ENCODE data around the gene AASDH.
"Not testable (repeated sequence)": the region's sequence is repeated elsewhere in the genome, so short reads cannot be mapped to it uniquely, and the experiment has no call there.

The AASDH gene

GRCh38 chr4:56400560-56400959 is 13.3 kb upstream of the AASDH start:
- no peak for DNase-seq (ENCODE audit: low read depth in 2 of 2)

DNA sequence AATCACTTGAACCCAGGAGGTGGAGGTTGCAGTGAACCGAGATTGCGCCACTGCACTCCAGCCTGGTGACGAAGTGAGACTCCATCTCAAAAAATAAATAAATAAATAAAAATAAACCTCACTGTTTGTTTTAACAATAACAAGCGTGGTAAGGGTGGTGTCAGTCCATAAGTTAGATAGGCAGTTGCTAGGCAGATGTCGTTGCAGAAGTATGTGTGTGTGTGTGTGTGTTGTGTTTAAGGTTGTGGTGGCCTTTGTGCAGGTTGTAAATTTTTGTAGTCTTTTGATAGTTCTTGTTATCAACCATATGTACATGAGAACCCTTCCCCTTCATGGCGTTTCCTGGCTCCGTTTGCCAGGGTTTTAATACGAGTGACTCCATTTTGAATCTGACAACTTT is 4.0 kb upstream of the AASDH start:
- DNase-seq (ENCODE audit: low read depth in 2 of 2) = no peak

DNA sequence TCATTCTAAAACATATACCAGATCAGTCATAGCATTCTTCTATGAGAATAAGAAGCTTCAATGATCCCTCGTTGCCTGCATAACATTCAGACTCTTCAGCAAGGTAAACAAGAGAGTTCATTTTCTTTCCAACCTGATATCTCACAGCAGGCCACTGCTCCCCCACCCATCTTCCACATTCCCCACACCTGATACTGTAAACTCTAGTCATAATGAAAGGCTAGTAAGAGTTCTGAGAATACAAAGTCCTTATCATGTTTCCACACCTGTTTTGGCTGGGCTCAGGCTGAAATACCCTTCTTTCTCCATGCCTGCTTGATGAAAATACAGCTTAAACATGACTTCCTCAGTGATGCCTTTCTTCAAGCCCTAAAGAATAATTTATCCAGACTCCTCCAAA is 2.3 kb upstream of the AASDH start:
- DNase-seq (ENCODE audit: low read depth in 2 of 2) = no peak

- no peak for DNase-seq (ENCODE audit: low read depth in 2 of 2)
Observed at GRCh38 chr4:56388306-56388705, 1.0 kb upstream of the AASDH start.

- DNase-seq (ENCODE audit: low read depth in 2 of 2) = no peak
Observed at GRCh38 chr4:56386091-56386490, 1.2 kb downstream of the AASDH start.

DNA sequence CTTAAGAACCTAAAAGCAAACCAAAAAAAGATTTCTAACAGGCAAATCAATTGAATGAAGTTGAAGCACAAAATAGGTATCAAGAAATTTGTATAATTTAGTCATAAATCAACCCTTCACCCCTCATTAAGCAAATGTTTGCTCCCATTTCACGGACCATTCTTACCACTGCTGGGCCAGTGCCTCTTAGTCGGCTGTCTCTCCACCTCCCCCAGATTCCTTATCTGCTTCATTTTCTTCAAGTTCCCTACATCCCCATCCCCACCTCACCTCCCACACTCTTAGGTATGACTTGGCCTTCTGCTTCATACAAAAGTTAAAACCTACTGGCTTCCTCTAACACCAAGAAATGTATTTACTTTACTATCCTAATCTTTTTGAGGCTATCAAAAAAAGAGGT is 11.8 kb downstream of the AASDH start:
- DNase-seq (ENCODE audit: low read depth in 2 of 2) = no peak

DNA sequence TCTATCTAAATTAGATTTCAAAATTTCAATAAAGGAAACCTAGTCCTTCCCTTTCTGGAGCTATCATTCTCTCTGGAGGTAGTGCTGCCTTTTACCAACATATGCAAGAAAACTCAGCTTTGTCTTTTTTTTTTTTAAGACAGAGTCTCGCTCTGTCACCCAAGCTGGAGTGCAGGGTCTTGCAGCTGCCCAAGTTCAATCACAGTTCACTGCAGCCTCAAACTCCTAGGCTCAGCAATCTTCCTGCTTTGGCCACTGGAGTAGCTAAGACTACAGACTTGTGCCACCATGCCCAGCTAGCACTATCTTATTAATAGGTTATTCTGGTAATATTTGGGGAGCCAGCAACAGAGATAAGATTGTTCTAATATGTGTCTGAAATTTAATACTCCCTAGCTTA is 12.3 kb downstream of the AASDH start:
- no peak for DNase-seq (ENCODE audit: low read depth in 2 of 2)

DNA sequence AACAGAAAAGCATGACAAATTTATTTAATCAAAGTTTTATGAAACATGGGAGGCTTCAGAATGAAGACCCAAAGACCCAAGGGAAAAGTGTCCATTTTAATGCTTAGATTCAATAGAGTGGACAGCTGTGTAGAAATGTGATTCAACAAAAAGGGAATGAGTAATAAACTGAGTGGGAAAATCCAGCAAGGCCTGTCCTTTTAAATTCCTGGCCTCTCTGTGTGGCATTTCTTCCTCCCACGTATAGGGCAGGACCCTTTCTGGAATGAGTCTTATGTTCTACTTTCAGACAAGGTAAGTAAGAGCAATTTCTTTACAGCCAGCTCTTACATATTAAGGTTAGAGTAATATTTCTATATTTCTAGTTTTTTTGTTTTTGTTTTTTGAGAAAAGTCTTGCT is 14.5 kb downstream of the AASDH start:
- DNase-seq (ENCODE audit: low read depth in 2 of 2) = no peak

GRCh38 chr4:56371426-56372220 is 15.7 kb downstream of the AASDH start:
- no peak for DNase-seq (ENCODE audit: low read depth in 2 of 2)

DNA sequence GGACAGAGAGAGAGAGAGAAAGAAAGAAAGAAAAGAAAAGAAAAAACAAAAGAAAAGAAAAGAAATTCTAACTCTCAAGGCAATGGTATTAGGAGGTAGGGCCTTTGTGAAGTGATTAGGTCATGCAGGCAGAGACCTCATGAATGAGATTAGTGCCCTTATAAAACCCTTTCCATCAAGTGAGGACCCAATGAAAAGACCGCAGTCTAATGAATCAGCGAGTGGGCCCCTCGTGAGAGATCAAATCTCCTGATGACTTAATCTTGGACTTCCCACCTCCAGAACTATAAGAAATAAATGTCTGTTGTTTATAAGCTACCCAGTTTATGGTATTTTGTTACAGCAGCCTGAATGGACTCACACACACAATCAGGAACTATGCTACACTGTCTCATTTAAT is 16.9 kb downstream of the AASDH start:
- no peak for DNase-seq (ENCODE audit: low read depth in 2 of 2)

GRCh38 chr4:56362981-56363380 is 24.3 kb downstream of the AASDH start:
- DNase-seq (ENCODE audit: low read depth in 2 of 2) = not testable (repeated sequence)

DNA sequence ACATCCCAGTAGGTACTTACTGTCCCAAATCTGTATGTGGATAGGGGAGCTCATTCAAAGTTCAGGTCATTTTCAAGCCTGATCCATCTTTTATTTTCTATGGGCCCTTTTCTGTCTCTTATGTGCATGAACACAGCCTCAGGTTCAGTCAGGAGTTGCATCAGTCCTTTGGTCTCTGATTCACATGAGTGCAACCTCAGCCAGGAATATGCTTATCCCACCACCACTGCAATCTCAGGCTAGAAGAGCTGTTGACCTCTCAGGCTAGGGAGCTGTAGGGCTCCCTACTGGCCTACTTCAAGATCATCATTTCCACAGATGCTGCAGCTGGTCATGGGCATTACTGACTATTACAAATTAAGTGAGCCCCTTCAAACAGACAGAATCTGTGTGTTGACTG is 27.2 kb downstream of the AASDH start:
- no peak for DNase-seq (ENCODE audit: low read depth in 2 of 2)

DNA sequence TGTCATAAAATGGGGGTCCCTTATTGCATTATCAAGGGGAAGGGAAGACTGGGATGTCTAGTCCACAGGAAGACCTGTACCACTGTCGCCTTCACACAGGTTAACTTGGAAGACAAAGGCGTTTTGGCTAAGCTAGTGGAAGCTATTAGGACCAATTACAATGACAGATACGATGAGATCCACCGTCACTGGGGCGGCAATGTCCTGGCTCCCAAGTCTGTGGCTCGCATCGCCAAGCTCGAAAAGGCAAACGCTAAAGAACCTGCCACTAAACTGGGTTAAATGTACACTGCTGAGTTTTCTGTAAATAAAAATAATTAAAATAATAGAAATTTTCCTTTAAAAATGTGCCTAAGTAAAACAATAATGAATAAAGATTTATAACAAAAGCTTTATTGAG is 30.6 kb downstream of the AASDH start:
- DNase-seq (ENCODE audit: low read depth in 2 of 2) = no peak

- DNase-seq (ENCODE audit: low read depth in 2 of 2) = no peak
Observed at GRCh38 chr4:56348576-56348975, 38.7 kb downstream of the AASDH start.

DNA sequence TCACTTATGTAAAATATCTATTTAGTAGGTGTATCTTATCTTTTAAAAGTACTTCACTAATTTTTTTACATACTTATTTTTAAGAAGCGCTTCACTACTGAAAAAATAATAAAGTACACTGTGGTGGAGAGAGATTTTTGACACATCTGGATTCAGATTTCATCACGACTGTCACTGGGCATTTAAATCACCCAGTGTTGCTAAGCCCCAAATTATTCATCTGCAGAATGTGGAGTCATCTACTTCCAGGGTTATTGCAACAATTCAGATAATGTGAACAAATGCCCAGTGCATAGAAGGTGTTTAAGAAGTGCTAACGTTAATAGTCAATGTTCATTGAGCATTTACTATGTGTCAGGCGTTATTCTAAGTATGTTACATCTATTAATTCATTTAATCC is 41.8 kb downstream of the AASDH start:
- no peak for DNase-seq (ENCODE audit: low read depth in 2 of 2)

DNA sequence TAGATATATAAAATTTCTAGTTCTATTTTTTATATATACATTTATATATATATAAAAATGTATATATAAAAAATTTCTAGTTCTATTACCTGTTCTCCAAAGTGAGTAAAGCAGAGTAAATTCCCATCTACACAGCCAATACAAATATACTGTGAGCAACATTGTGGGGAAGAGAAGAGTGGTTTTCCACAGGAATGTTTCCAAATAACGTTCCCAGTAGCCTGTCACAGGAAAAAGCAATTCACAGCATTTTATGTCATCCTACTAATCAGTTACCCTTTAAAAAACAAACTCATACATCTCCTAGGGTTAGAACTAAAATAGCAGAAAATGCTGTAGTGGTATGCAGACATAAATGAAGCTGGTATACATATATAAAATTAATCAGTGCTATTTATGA is 44.5 kb downstream of the AASDH start:
- no peak for DNase-seq (ENCODE audit: low read depth in 2 of 2)

- DNase-seq (ENCODE audit: low read depth in 2 of 2) = no peak
Observed at GRCh38 chr4:56330691-56331090, 56.6 kb downstream of the AASDH start.

DNA sequence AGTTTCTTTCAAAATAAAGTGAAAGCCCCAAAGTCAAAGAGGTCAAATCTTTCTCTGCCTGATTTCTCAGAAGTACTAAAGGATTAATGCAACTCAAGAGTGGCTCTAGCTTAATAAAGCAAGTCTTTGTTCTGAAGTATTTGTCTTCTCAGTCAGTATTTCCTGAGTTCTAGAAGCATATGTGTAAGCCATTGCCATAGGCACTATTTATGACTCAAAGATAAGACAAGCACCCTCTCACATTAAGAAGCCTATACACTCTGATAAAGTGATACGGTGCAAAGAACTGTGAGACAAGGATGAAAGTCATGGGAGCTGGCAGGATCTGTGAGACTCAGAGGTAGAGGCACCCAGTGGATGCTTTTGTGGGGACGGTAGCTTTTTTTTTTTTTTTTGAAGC is 60.9 kb downstream of the AASDH start:
- no peak for DNase-seq (ENCODE audit: low read depth in 2 of 2)

- no peak for DNase-seq (ENCODE audit: low read depth in 2 of 2)
Observed at GRCh38 chr4:56324011-56324610, 63.2 kb downstream of the AASDH start.

GRCh38 chr4:56323327-56323726 is 64.0 kb downstream of the AASDH start:
- DNase-seq (ENCODE audit: low read depth in 2 of 2) = no peak

DNA sequence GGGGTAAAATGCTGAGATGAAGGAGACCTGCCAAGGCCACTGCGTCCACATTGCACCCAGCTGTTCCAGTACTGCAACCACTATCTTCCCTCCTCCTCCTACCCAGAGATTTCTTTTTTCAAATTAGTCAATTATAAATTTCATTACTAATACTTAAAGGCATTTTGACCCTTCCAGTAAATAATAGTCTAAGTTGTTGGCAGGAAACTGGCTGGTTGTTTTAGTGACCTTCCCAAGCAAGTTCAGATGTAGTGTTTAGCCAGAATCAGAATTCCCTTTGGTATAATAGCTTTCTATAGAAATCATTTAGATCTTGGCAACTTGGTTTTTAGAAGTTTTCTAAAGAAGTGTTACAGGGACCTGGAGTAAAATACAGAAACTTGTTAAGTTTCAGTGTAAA is 66.0 kb downstream of the AASDH start:
- no peak for DNase-seq (ENCODE audit: low read depth in 2 of 2)

DNA sequence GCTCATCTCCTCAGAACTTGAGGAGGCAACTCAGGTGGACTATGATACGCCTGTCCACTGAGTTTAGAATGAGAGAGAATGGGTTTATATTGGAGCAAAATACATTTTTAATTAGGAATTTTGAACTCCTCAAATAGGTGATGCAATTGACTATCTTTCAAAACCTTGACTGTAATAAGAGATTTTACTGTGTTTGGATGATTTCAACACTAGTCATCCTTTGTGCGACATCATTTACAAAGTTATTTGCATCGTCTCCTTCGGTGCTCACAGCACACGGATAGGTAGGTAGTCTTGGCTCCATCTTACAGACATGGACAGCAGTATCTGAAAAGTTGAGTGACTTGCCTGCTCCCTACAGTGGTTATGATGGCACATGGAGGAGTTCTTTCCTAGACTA is 67.0 kb downstream of the AASDH start:
- no peak for DNase-seq (ENCODE audit: low read depth in 2 of 2)

- DNase-seq (ENCODE audit: low read depth in 2 of 2) = no peak
Observed at GRCh38 chr4:56318555-56318954, 68.7 kb downstream of the AASDH start.

GRCh38 chr4:56317749-56318148 is 69.5 kb downstream of the AASDH start:
- DNase-seq (ENCODE audit: low read depth in 2 of 2) = no peak
